Activated CD8-positive, alpha-beta memory T cell treated with anti-CD3 and anti-CD28 coated beads, Interleukin-2, amount 50 U/mL, for 1 hour (primary cell): ENCODE results near the gene SGO2.
"Not testable (repeated sequence)": the region's sequence is repeated elsewhere in the genome, so short reads cannot be mapped to it uniquely, and the experiment has no call there.

Experiments used
- DNase-seq: peaks from one replicate; pipeline ENCODE4 v3.0.0-alpha.2; 2020; ENCODE audit errors: extremely low read depth

The SGO2 gene

DNA sequence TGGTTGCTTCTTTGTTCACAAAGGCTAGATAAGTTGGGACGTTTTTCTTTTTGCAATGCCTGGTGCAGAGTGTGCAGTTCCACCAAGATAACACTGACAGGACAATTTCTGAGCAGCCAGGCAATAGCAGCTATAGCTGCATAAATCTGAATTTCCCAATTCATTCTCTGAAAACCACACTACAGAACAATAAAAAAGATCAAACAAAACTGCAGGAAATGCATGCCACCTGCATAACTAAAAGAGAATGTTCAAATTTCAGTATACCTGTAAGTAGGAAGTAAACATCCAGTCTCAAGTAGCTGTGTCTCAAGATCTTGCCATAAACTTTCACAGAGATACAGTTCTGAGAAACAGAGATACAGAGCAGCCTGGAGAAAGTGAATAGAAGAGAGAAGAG lies 10.9 kb upstream of the SGO2 start:
- no peak for DNase-seq

DNA sequence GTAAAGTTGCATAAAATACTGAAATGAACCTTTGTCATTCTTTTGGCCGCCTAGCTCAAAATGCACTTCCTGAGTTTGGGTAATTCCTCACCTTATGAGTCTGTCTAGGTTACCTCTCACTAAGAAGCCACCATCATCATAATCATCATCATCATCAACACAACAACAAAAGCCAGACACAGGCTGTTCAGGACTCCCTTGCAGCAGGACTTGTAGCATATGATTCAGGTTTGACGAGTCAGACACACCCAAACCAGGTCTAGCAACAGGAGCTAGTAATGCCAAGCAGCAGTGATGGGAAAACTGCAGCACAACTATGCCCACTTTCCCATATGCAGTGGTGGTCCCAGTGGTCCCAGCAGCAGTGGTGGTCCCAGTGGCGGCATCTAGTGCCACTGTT lies 2.8 kb upstream of the SGO2 start:
- no peak for DNase-seq

DNA sequence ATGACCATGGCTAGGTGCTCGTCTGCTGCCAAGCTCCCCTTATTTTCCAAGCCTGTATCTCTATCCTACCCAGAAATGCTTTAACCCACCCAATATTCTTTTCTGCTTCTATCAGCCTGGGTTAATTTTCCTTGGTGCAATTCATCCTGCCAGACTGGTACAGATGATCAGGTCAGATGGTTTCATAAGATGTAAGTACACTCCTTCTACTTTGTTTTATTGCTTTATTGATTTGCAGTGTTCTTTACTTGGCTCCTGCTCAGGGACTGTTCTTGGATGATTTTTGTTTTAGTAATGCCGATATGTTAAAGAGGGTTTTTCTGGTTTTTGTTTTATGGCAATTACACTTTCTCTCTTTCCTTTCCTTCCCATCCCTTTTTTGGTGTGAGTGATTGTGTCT lies 2.4 kb upstream of the SGO2 start:
- no peak for DNase-seq

DNA sequence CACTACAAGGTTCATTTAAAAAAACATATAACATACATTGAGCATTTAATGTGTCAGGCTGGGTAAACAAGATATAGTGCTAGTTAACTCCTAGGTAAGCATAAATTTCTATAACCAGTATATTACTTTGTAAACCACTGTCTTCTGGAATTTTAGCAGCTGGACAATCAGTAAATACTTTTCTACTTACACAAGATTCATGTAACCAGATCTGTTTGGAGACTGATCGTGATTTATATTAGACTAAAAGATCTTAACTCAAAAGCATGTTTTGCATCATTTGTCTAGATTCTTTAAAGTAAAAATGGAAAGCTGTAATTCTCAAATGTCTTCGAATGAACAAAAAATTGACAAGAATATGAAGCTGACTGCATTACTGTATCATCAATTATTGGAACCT lies 941 bp upstream of the SGO2 start:
- DNase-seq = no peak

DNA sequence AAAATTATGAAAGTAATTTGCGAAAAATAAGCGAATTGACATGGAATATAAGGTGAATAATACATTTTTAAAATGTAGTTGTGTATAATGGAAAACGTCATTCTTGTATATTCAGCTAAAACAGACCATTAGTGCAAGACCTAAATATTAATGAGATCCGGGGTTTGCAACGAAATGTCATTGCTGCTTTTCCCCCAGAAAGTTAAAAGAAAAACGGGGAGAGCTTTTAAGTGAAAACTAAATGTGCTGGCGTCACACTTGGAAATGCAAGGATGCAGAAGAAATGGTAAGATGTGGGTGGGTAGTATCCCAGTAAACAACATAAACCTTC lies 491 bp upstream of the SGO2 start:
- no peak for DNase-seq

DNA sequence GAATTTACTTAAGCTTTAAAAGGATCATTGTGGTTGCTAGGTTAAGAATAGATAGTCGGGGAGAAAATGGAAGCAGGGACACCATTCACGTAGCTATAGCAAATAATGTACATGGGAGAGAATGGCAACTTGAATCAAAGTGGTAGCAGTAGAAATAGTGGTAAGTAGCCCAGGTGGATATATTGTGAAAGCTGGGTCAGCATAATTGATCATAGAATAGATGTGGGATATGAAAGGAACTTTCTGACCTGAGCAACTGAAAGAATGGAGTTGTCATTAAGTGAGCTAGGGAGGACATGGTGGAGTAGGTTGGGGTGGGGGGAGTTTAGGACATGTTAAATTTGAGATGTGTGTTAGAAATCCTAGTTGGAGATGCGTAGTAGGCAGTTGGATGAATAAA lies 2.2 kb downstream of the SGO2 start:
- no peak for DNase-seq

DNA sequence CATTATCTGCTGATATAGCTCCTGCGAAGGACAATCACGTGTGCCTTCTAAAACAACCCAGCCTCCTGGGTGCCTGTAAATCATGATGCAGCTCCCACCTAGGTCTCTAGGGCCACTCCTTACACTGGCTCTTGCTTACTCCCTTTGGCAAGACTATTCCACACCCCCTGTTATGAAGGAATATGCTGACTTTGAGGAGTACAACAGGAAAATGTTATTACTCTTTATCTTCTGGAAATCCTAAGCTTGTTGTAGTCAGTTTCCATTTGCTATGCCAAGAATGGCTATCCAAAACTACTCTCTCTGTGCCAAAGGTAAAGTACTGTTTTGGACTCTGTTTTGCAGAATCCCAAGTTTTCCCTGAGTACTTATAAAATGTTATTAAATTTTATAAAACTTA lies 7.7 kb downstream of the SGO2 start:
- no peak for DNase-seq

DNA sequence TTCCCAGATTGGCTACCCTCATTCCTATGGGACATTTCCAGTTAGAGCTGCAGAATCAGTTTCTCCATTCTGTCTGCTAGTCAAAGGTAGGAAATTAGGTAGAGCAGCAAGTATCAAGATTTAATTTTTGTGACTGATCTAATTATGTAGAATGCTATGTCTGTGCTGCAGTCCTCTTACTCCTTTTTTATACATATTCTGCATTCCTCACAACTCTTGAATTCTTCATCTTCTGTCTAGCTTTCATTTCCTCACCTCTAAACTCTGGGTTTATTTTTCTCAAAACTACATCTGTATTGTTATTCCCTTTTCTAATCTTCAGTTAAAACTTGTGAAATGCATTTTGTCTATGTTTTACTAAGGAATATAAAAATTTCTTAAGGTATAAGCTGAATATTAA lies 8.6 kb downstream of the SGO2 start:
- DNase-seq = no peak

DNA sequence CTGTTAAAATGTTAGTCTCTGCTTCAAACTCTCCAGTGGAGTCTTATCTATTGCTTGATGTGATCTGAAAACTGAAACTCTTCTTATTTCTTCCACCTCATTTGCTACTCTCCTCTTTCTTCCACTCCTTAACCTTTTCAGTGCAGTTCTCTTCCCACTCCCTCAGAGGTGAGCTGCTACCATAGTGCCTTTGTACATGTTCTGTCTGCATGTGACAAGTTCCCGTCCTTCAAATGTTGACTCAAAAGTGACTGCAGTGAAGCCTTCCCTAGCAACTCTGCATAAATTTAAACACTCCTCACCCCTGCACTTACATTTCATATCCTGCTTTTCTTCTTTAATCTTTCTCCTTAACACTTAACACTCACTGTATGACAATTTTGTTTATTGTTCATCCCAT lies 12.1 kb downstream of the SGO2 start:
- no peak for DNase-seq

DNA sequence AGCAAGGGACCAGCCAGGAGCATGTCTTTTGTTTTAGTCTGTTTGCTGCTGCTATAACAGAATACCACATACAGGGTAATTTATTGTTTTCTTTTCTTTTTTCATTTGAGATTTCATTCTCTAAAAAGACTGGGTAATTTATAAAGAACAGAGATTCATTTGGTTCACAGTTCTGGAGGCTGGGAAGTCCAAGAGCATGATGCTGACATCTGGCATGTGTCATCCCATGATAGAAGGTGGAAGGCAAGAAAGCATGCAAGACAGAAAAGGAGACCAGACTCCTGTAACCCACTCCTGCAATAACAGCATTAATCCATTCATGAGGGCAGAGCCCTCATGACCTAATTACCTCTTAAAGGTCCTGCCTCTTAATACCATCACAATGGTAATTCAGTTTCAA lies 14.8 kb downstream of the SGO2 start:
- DNase-seq = no peak

DNA sequence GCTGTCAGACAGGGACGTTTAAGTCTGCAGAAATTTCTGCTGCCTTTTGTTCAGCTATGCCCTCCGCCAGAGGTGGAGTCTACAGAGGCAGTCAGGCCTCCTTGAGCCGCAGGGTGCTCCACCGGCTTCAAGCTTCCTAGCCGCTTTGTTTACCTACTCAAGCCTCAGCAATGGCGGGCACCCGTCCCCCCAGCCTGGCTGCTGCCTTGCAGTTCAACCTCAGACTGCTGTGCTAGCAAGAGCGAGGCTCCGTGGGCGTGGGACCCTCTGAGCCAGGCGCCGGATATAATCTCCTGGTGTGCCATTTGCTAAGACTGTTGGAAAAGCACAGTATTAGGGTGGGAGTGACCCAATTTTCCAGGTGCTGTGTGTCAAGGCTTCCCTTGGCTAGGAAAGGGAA lies 40.6 kb downstream of the SGO2 start:
- not testable (repeated sequence) for DNase-seq

DNA sequence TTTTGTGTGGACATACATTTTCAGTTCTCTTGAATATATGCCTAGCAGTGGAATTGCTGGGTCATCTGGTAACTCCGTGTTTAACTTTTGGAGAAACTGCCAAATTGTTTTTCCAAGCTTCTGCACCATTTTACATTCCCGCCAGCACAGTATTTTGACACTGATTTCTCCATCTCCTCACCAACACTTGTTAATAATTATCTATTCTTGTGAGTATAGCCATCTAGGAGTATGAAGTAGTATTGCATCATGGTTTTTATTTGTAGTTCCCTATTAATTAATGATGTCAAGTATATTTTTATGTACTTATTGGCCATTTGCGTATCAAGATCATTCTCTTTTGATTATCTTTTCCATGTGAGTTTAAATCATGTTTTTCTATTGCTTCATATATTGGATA lies 41.9 kb downstream of the SGO2 start:
- no peak for DNase-seq

DNA sequence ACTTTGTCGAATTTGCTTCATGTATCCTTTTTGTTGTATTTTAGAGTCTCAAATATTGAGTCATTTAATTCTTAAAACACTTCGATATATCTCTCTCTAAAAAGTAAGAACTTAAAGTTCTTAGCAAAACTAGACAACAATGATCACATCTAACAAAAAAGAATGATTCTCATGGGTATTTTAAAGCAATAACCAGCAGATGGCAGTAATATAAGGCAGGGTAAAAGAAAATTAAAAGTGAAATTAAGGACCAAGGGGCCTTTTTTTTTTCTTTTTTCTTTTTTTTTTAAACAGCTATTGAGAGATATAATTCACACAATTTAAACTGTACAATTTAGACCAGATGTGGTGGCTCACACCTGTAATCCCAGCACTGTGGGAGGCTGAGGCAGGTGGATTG lies 50.0 kb downstream of the SGO2 start:
- no peak for DNase-seq

DNA sequence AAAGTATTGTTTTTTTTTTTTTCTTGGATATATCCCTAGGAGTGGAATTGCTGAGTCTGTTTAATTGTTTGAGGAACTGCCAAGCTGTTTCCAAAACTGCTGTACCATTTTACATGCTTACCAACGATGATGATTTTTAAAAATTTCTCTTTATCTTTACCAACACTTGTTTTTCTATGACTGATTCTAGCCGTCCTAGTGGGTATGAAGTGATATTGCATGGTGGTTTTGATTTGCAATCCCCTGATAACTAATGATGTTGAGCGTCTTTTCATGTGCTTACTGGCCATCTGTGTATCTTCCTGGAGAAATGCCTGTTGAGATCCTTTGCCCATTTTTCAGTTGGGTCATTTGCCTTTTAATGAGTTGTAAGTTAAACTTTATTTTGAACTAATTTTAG lies 51.0 kb downstream of the SGO2 start:
- no peak for DNase-seq

DNA sequence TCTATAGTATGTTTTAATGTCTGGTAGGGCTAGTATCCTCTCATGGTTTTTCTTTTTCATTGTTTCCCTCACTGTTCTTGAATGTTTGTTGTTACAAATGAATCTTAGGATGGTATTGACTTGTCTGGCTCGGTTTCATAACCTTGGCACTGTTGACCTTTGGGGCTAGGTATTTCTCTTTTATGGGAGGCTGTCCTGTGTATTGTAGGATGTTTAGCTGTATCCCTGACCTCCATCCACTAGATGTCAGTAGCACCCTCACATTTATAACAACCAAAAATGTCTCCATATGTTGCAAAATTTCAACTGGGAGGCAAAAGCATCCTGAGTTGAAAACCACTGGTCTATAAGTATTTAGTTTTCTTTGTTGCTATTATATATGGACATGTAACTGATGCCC lies 52.8 kb downstream of the SGO2 start:
- DNase-seq = no peak

DNA sequence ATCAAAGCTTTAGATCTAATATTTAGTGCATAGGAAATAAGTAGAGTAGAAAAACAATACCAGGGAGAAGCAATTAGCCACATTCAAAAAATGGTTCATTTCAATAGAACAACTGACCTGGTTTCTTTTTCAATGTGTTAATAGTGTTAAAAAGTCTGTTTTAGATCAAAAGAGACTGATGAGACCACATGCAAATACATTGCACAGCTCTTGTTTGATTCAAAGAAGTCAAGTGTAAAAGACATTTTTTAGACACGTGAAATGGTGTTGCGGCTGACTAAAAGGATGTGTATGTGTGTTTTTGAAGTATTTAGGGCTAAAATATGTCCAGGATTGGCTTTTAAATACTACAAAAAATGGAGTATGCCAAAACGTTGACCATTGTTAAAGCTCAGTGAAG lies 58.6 kb downstream of the SGO2 start:
- DNase-seq = no peak

DNA sequence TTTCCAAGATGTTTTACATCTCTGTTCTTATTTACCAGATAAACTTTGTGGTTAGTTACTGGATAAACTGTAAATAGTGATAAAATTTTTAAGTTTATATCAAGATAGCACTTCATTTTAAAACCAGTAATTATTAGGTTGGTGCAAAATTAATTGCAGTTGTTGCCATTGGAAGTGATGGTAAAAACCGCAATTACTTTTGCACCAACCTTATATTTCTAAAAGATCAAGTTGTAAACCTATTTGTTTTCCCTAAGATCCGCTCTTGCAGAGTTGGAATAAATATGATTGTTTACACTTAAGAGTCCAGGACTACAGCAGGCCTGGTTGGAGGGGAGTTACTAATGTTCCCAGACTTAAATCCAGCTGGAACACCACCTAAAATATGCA lies 59.3 kb downstream of the SGO2 start:
- no peak for DNase-seq

DNA sequence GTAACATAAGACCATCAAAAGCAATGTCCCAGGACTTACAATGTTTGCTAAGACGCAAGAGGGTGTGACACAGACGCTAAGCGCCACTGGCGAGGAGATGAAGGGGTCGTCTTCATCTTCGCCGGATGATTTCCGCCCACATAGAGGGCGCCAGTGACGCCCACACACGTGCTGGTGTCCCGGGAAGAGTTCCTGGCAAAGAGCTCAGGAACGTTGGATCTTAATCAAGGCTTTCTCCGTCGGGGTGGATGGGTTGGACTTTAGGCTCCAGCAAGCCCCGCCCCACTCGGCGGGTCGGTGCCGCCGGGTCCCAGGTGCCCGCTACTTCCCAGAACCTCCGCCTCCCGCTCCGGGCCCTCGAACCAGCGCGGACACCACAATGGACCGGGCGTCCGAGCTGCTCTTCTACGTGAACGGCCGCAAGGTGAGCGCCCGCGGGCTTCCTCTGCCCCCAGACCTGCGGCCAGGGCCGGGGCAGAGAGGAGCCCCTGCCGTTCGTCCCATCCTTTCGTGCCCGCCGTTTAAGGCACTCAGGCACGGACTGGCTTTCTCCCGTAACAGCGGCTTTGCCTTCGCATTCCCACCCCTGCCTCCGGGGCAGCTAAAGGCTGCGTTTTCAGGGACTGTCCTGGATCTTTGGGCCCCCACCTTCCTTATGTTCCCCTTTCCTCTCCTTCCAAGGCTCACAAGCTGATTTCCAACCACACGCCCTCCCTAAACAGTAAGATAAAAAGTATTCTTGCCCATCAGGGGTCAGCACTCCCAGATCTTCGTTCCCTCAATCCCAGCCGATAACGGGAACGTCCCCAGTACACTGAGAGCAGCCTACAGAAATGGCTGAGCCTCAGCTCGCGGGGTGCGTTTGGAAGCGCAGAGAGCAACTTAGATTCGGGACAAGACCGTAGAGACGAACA lies 60.0 kb downstream of the SGO2 start, which contains the start of gene AOX1:
Gene AOX1, plus strand, starts transcription at position 285 of the 914 bp plus-strand sequence. Its CDS starts 95 bp downstream, at position 380.
- DNase-seq = no peak

DNA sequence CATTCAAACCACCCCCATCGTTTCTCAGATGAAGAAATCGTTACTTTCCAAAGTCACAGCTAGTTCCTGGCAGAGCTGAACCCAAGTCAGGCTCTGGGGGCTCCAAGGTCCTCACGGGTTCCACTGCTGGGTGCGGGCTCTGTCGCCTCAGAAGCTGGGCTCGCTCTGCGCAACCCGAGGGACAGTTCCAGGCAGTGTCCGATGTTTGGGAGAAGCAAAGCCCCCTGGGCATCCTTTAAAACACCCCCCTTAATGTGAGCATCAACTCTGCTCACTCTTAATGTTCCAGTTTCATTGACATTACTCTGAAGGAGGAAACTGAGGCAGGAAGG lies 60.6 kb downstream of the SGO2 start:
- no peak for DNase-seq

DNA sequence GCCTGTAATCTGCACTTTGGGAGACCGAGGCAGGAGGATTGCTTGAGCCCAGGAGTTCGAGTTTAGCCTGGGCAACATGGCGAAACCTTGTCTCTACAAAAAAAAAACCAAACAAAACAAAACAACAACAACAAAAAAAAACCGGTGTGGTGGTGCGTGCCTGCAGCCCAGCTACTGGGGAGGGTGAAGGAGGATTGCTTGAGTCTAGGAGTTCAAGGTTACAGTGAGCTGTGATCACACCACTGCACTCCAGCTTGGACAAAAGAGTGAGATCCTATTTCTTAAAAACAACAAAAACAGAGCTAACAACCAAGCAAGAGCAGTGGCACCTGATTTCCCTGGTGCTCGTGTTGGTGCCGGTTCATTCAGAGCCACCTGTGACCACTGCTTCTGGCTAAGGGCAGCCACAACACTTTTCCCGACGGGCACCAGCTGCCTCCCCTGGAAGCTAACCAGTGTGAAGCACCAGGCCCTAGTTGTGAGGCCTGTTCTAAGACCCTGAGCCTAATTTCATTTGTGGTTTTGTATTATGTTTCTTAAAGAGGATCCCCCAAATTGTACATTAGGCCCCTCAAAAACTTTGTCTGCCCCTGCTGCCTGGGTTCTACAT lies 61.1 kb downstream of the SGO2 start:
- no peak for DNase-seq

DNA sequence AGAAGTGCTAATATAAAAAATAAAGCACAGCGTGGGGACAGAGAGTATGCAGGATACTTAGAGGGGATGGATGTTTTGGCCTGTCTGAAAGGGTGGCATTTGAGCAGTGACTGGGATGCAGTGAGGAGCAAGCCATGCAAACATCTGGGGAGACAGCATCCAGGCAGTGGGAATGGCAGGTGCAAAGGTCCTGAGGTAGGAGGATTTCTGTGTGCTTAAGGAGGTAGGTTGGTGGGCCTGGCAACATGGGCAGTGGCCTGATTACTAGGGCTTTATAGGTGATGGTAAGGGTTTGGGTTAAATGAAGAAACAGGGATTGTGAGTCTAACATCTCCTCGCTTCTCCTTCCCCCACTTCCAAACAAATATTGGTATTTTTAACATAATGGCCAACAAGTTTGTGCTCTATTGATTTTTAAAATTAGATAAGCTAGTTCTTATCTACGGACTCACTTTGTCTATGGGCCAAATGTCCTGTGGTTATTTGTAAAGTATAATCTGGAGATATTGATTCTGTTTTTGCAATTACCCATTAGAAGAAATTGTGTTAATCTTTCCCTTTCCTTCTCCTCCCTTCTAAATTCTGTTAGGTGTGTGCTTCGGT lies 62.2 kb downstream of the SGO2 start:
- no peak for DNase-seq

DNA sequence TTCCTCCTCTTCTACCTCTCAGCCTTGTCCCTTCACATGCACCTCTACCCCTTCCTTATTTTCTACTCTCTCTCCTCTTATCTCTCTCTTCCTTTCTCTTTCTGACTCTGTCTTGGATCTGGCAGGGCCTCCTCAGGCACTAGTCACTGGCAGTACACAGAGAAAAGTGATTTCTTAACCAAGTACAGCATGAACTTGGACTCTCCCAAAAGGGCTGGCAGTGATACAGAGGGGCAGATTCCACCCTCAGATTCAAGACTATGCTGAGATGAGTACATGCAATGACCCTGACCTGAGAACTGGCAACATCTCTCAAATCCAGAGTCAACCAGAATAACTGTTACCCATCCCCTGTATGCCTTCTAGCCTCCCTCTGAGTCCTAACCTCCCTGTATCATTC lies 64.1 kb downstream of the SGO2 start:
- no peak for DNase-seq

DNA sequence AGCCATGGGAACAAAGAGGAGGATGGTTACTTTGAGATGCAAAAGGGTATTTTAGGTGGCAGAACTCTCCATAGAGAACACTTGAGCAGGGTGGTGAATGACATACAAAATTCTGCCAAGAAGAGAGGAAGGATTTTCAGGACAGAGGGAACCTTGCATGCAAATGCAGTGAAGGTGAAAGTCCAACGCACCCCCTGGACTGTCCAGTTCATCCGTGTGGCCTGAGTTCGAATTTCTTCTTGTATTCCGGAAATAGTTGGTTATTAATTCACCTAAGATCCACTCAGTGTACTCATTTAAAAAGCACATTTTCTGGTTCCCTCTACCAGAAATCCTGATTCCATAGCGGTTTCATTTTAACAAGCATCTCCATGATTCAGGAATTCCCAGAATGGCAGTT lies 65.3 kb downstream of the SGO2 start:
- DNase-seq = no peak
